Bronchial epithelial cell (primary cell): ENCODE data around the gene HES4. TPM values are rescaled to one million over a fixed set of nuclear protein-coding genes. Genes with fewer than 3 reads are reported as not detected.

Source experiments
- DNase-seq: peaks from one replicate; pipeline ENCODE4 v3.0.0-alpha.2; 2010; ENCODE audit warnings: low read depth
- FAIRE-seq: peaks from 2 replicates; lab custom pipeline; 2011; peaks lifted over from hg19 to GRCh38; lab: Jason Lieb, UNC
- H3K27me3 ChIP-seq: 2 replicates; pipeline ENCODE4 v1.5.1; 2011; ENCODE audit warnings: low read length; ENCODE audit not compliant: control insufficient read depth, insufficient read depth
- H3K36me3 ChIP-seq: 2 replicates; pipeline ENCODE4 v1.5.1; 2011; ENCODE audit warnings: low read length; ENCODE audit not compliant: control insufficient read depth, insufficient read depth
- H3K4me3 ChIP-seq: 2 replicates; pipeline ENCODE4 v1.5.1; 2011; ENCODE audit warnings: mild to moderate bottlenecking, low read depth, low read length, control low read depth
- total RNA-seq: library from RNA; depleted of rRNA; stranded (reverse); fragments of >200 nt; gene quantifications from 2 replicates; pipeline ENCODE4 v1.2.1, GENCODE V29; 2014
- TF ChIP-seq, protein P1 (sequence below): IDR thresholded peaks from 2 replicates; pipeline ENCODE4 v1.5.1; 2011; ENCODE audit warnings: mild to moderate bottlenecking, moderate library complexity, low read length, control low read depth, inconsistent platforms; ENCODE audit not compliant: insufficient read depth, severe bottlenecking

HES4 gene
- total RNA-seq, 1 donor from 2014 or later, result 42.6 TPM

DNA sequence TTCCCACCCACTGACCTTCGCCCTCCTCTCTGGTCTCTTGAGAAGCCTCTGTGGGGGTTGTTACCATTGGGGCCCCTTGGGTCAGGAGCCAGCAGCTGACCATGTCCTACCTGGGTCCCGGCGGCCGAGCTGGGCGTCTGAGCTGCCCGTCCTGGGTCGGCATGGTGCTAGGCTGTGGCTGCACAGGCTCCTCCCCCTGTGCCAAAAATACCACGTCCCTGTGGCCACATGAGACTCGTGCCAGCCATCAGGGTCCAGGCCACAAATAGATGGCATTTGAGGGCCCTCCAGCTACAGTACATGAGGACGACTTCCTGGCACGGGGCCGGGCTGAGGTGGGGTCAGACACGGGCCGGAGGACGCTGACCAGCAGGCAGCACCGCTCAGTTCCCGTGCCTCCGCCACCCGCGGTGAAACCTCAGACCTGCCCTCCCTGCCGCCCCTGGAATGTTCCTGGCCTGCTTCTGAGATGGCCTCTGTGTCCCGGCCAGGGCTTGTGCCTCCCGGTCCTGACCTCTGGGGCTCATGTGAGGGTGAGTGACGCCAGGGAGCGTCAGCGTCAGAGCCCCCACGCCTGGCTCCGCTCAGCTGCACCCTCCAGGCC, 17.8 kb downstream of the HES4 start, which contains the start of gene PERM1:
Gene PERM1 (minus strand): TSS at position 139 of the 604 bp plus-strand sequence. CDS start 1,064 bp downstream, outside the sequence.
- Histone ChIP-seq H3K27me3 (peaks cover 13% of the 10 kb centered on the region), H3K4me3 (no peak within 1 kb of the TSS), H3K36me3 (no peaks in the 10 kb centered on the region)
- DNase-seq (no peak), FAIRE-seq (no peak)
- TF ChIP-seq, protein P1, sequence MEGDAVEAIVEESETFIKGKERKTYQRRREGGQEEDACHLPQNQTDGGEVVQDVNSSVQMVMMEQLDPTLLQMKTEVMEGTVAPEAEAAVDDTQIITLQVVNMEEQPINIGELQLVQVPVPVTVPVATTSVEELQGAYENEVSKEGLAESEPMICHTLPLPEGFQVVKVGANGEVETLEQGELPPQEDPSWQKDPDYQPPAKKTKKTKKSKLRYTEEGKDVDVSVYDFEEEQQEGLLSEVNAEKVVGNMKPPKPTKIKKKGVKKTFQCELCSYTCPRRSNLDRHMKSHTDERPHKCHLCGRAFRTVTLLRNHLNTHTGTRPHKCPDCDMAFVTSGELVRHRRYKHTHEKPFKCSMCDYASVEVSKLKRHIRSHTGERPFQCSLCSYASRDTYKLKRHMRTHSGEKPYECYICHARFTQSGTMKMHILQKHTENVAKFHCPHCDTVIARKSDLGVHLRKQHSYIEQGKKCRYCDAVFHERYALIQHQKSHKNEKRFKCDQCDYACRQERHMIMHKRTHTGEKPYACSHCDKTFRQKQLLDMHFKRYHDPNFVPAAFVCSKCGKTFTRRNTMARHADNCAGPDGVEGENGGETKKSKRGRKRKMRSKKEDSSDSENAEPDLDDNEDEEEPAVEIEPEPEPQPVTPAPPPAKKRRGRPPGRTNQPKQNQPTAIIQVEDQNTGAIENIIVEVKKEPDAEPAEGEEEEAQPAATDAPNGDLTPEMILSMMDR, result no peak

DNA sequence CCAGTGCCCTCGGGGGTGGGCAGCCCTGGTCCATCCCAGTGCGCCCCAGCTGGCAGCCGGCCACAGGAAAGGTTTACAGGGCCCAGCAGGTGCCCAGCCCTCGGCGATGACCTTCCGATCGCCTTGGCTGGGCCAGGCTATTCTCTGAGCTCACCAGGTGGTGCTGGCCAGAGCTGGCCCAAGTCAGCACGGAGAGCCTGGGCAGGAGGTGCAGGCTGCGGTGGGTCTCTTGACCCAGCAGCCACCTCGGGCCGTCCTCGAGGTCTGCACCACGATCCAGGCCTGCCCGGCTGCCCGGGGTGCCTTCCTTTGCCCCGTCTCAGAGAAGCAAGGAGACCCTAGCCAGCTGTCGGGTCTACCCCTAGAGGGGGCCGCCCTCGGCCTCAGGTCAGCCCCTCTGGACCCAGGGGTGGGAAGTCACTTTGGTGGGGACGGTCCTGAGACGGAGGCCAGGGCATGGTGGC, 18.4 kb downstream of the HES4 start:
- TF ChIP-seq, protein P1, result no peak
- FAIRE-seq (no peak), DNase-seq (no peak)
- H3K36me3 ChIP-seq, result no peaks in the 10 kb centered on the region
- H3K4me3 ChIP-seq, result no peak overlapping the region
- H3K27me3 ChIP-seq, result peaks cover 13% of the 10 kb centered on the region

GRCh38 chr1:980602-981395, 19.1 kb downstream of the HES4 start:
- FAIRE-seq (no peak), DNase-seq (no peak)
- Histone ChIP-seq H3K36me3 (no peaks in the 10 kb centered on the region), H3K27me3 (peaks cover 13% of the 10 kb centered on the region), H3K4me3 (no peak overlapping the region)
- TF ChIP-seq, protein P1, result no peak

DNA sequence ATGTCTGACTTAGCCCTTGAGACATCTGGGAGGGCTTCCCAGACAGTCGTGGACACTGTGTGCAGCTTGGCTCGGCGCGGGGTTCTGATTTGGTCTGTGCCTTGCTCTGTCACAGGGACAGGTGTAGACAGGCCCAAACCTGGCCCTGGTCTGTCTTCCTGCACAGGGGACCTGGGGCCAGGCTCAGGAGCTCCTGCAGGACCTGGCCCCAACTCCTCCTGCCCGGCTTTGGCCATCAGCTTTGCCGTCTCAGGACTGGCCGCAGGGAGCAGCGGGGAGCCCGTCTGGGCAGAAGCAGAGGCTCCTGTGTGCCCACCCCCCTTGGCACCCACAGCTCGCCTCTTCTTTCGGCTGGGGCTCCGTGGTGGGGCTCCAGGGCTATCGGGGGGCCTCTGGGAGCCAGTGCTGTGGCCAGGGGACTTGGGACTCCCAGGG, 19.7 kb downstream of the HES4 start:
- DNase-seq (peak; percentile 39), FAIRE-seq (no peak)
- TF ChIP-seq, protein P1, result no peak
- Histone ChIP-seq H3K27me3 (peaks cover 13% of the 10 kb centered on the region), H3K4me3 (no peak overlapping the region), H3K36me3 (no peaks in the 10 kb centered on the region)

- TF ChIP-seq, protein P1, result no peak
- peak; percentile 13 for FAIRE-seq
- no peak for DNase-seq
- peaks cover 13% of the 10 kb centered on the region for H3K27me3 ChIP-seq
- no peak overlapping the region for H3K4me3 ChIP-seq
- no peaks in the 10 kb centered on the region for H3K36me3 ChIP-seq
Measured at GRCh38 chr1:979744-980072, 20.2 kb downstream of the HES4 start.
